HEK293 (cell line): ENCODE measurements around the gene NTNG1.

ENCODE experiments used
- CTCF ChIA-PET: fragments of 350-600 bp; formaldehyde crosslinking; extraction: SDS; loops from one replicate; lab custom pipeline; 2021; ENCODE audit warnings: antibody characterized with exemption; lab: Yijun Ruan, JAX
- POLR2A ChIA-PET: fragments of 300-600 bp; formaldehyde crosslinking; extraction: SDS; loops from one replicate; lab custom pipeline; 2020; ENCODE audit warnings: antibody characterized with exemption, inconsistent platforms; lab: Yijun Ruan, JAX
- H3K27ac ChIP-seq: fragments of 200-500 bp; sonication (Bioruptor generic); 2 replicates; pipeline ENCODE4 v1.5.1; 2014; ENCODE audit warnings: low read depth, low read length, control low read depth, inconsistent platforms; ENCODE audit errors: extremely low read depth
- H3K36me3 ChIP-seq, 2 experiments: fragments of 200-500 bp in 1 of 2; sonication (Bioruptor generic) in 1 of 2; 1 replicate in 1 of 2; 2 replicates in 1 of 2; pipeline ENCODE4 v1.5.1; 2014 to 2017; ENCODE audit warnings: inconsistent platforms in 2 of 2, low read length in 2 of 2; ENCODE audit not compliant: control insufficient read depth in 2 of 2, insufficient read depth in 1 of 2
- H3K4me1 ChIP-seq: fragments of 200-500 bp; sonication (Bioruptor generic); 2 replicates; pipeline ENCODE4 v1.5.1; 2014; ENCODE audit warnings: mild to moderate bottlenecking, low read length, inconsistent platforms; ENCODE audit not compliant: control insufficient read depth, insufficient read depth
- H3K4me3 ChIP-seq: 2 replicates; pipeline ENCODE4 v1.5.1; 2011; ENCODE audit warnings: low read depth, mild to moderate bottlenecking, control low read depth, low read length, moderate library complexity
- H3K9me3 ChIP-seq: fragments of 200-500 bp; sonication (Bioruptor generic); 2 replicates; pipeline ENCODE4 v1.5.1; 2014; ENCODE audit warnings: low read depth, low read length, inconsistent platforms; ENCODE audit not compliant: control insufficient read depth, insufficient read depth
- ATF2 ChIP-seq: fragments of 450-650 bp; formaldehyde crosslinking; IDR thresholded peaks from 2 replicates; pipeline ENCODE4 v1.5.1; 2016; ENCODE audit warnings: missing biosample characterization, missing genetic modification characterization, low read depth
- FEZF1 ChIP-seq: fragments of 450-650 bp; formaldehyde crosslinking; IDR thresholded peaks from 2 replicates; pipeline ENCODE4 v1.5.1; 2016; ENCODE audit warnings: missing biosample characterization, missing genetic modification characterization
- PRDM6 ChIP-seq: fragments of 450-650 bp; formaldehyde crosslinking; IDR thresholded peaks from 2 replicates; pipeline ENCODE4 v1.5.1; 2017; ENCODE audit warnings: missing biosample characterization, missing genetic modification characterization
- SCRT1 ChIP-seq: fragments of 450-650 bp; formaldehyde crosslinking; IDR thresholded peaks from 2 replicates; pipeline ENCODE4 v1.5.1; 2016; ENCODE audit warnings: missing biosample characterization, missing genetic modification characterization, borderline replicate concordance
- ZBTB10 ChIP-seq: fragments of 450-650 bp; formaldehyde crosslinking; IDR thresholded peaks from 2 replicates; pipeline ENCODE4 v1.5.1; 2016; ENCODE audit warnings: missing biosample characterization, missing genetic modification characterization
- ZBTB20 ChIP-seq: fragments of 450-650 bp; formaldehyde crosslinking; IDR thresholded peaks from 2 replicates; pipeline ENCODE4 v1.5.1; 2016; ENCODE audit warnings: missing biosample characterization, missing genetic modification characterization
- ZFP3 ChIP-seq: fragments of 450-650 bp; formaldehyde crosslinking; IDR thresholded peaks from 2 replicates; pipeline ENCODE4 v1.5.1; 2016; ENCODE audit warnings: low read depth, missing biosample characterization, missing genetic modification characterization
- ZIC2 ChIP-seq: fragments of 450-650 bp; formaldehyde crosslinking; IDR thresholded peaks from 2 replicates; pipeline ENCODE4 v1.5.1; 2016; ENCODE audit warnings: missing biosample characterization, missing genetic modification characterization
- ZNF132 ChIP-seq: fragments of 450-650 bp; formaldehyde crosslinking; IDR thresholded peaks from 2 replicates; pipeline ENCODE4 v1.5.1; 2017; ENCODE audit warnings: missing biosample characterization, missing genetic modification characterization, borderline replicate concordance
- ZNF184 ChIP-seq: fragments of 450-650 bp; IDR thresholded peaks from 2 replicates; pipeline ENCODE4 v1.5.1; 2018; ENCODE audit warnings: missing biosample characterization, mild to moderate bottlenecking, missing genetic modification characterization
- ZNF404 ChIP-seq: fragments of 450-650 bp; formaldehyde crosslinking; IDR thresholded peaks from 2 replicates; pipeline ENCODE4 v1.5.1; 2017; ENCODE audit warnings: missing biosample characterization, missing genetic modification characterization
- ZNF416 ChIP-seq: fragments of 450-650 bp; formaldehyde crosslinking; IDR thresholded peaks from 2 replicates; pipeline ENCODE4 v1.5.1; 2016; ENCODE audit warnings: missing biosample characterization, missing genetic modification characterization
- ZNF433 ChIP-seq: fragments of 450-650 bp; formaldehyde crosslinking; IDR thresholded peaks from 2 replicates; pipeline ENCODE4 v1.5.1; 2016; ENCODE audit warnings: missing biosample characterization, missing genetic modification characterization, low read depth
- ZNF48 ChIP-seq: fragments of 450-650 bp; formaldehyde crosslinking; IDR thresholded peaks from 2 replicates; pipeline ENCODE4 v1.5.1; 2016; ENCODE audit warnings: missing biosample characterization, missing genetic modification characterization
- ZNF529 ChIP-seq: fragments of 450-650 bp; formaldehyde crosslinking; IDR thresholded peaks from 2 replicates; pipeline ENCODE4 v1.5.1; 2017; ENCODE audit warnings: missing genetic modification characterization, missing biosample characterization; ENCODE audit not compliant: insufficient replicate concordance
- ZNF600 ChIP-seq: fragments of 450-650 bp; formaldehyde crosslinking; IDR thresholded peaks from 2 replicates; pipeline ENCODE4 v1.5.1; 2016; ENCODE audit warnings: missing biosample characterization, missing genetic modification characterization
- ZNF610 ChIP-seq: fragments of 450-650 bp; formaldehyde crosslinking; IDR thresholded peaks from 2 replicates; pipeline ENCODE4 v1.5.1; 2016; ENCODE audit warnings: missing biosample characterization, missing genetic modification characterization, borderline replicate concordance
- ZSCAN30 ChIP-seq: fragments of 450-650 bp; IDR thresholded peaks from 2 replicates; pipeline ENCODE4 v1.5.1; 2018; ENCODE audit warnings: missing biosample characterization, mild to moderate bottlenecking, missing genetic modification characterization, moderate library complexity

The NTNG1 gene

GRCh38 chr1:107459204-107459904 is 318.5 kb downstream of the NTNG1 start:
- no peak overlapping the region for H3K27ac ChIP-seq
- no peaks in the 10 kb centered on the region for H3K9me3 ChIP-seq
- H3K36me3 ChIP-seq: no peaks in the 10 kb centered on the region
- ChIA-PET CTCF (interaction anchor here (0.6 to 0.7 kb wide), 2 partner anchors 24 to 49 kb away, joined by 3 to 5 read pairs; no protein-coding TSS in a partner anchor), POLR2A (no interaction called here)
- no peaks in the 10 kb centered on the region for H3K4me1 ChIP-seq
- H3K4me3 ChIP-seq: no peak overlapping the region
- no peak for TF ChIP-seq PRDM6 (tag by site-specific recombination)
- TF ChIP-seq ZNF600 (tag by site-specific recombination): no peak
- no peak for TF ChIP-seq ZNF48 (tag by site-specific recombination)
- no peak for TF ChIP-seq ZNF404 (tag by site-specific recombination)

- H3K36me3 ChIP-seq: no peaks in the 10 kb centered on the region
- POLR2A ChIA-PET: no interaction called here
- no peaks in the 10 kb centered on the region for H3K4me1 ChIP-seq
- H3K4me3 ChIP-seq: no peak overlapping the region
- H3K9me3 ChIP-seq: no peaks in the 10 kb centered on the region
- CTCF ChIA-PET: interaction anchor here (0.6 to 1.2 kb wide), 2 partner anchors 82 to 181 kb away, joined by 3 to 4 read pairs; no protein-coding TSS in a partner anchor
- H3K27ac ChIP-seq: no peak overlapping the region
- TF ChIP-seq ZNF184 (tag by site-specific recombination) (no peak), ATF2 (tag by site-specific recombination) (peak; percentile 18; the same call in 1 of the 2 replicates)
- TF ChIP-seq, all 188 proteins: peak for 1
Measured at GRCh38 chr1:107460035-107460434, 319.2 kb downstream of the NTNG1 start.

GRCh38 chr1:107464827-107465226 is 324.0 kb downstream of the NTNG1 start:
- ChIA-PET POLR2A (no interaction called here), CTCF (interaction anchor here (1.0 kb wide), 1 partner anchor 14 kb away, joined by 3 read pairs; no protein-coding TSS in a partner anchor)
- H3K27ac ChIP-seq: no peak overlapping the region
- H3K4me1 ChIP-seq: no peaks in the 10 kb centered on the region
- no peak overlapping the region for H3K4me3 ChIP-seq
- no peaks in the 10 kb centered on the region for H3K36me3 ChIP-seq
- TF ChIP-seq ZSCAN30 (tag by site-specific recombination): no peak
- TF ChIP-seq ZFP3 (tag by site-specific recombination): no peak
- no peak for TF ChIP-seq ZNF416 (tag by site-specific recombination)
- TF ChIP-seq SCRT1 (tag by site-specific recombination): no peak
- TF ChIP-seq ZBTB20 (tag by site-specific recombination): no peak
- TF ChIP-seq ZNF529: no peak
- TF ChIP-seq ZNF610 (tag by site-specific recombination): no peak
- TF ChIP-seq ZBTB10 (tag by site-specific recombination): no peak
- TF ChIP-seq ZNF132 (tag by site-specific recombination): no peak
- no peak for TF ChIP-seq FEZF1 (tag by site-specific recombination)
- no peak for TF ChIP-seq ZIC2
- TF ChIP-seq ZNF433: no peak
- no peaks in the 10 kb centered on the region for H3K9me3 ChIP-seq
